Medulla oblongata (tissue), 1 donor: Measurements from ENCODE around the gene STX17.
"Not testable (repeated sequence)": the region's sequence is repeated elsewhere in the genome, so short reads cannot be mapped to it uniquely, and the experiment has no call there.

Source experiments
- DNase-seq: peaks from one replicate; pipeline ENCODE4 v3.0.0-alpha.2; 2015; ENCODE audit errors: extremely low spot score

Gene STX17

DNA sequence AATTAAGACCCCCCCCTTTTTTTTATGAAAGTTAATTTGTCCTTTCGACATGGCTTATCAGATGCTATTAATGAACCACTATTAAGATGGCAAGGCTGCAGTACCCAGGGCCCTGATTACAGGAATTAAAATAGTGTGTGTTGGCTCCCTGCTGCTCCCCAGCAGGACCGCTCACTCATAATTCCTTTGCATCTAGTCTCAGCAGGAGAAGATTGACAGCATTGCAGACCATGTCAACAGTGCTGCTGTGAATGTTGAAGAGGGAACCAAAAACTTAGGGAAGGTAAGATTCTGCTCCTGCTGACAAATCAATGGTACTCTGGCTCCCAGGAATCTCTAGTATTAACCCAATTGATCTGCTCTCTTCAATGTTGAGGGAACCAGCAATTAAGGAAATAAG lies 61.0 kb downstream of the STX17 start:
- no peak for DNase-seq

DNA sequence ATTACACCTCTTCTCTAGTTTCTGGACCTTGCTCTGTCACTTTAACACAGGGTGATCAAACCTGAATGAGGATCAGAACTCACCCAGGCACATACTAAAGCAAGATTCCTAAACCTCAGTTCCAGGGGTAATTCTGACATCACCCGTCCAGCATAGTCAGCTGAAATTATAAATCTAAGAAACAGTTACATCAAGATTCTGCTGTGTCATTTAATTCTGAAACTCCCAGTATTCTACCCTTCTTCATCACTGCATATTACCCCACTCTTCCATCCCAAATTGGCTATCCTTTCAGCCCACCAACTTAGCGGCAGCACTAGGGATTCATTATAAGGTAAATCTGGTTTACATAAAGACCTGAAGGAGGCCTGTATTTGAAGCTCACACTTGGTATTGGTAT lies 64.0 kb downstream of the STX17 start:
- DNase-seq = no peak

DNA sequence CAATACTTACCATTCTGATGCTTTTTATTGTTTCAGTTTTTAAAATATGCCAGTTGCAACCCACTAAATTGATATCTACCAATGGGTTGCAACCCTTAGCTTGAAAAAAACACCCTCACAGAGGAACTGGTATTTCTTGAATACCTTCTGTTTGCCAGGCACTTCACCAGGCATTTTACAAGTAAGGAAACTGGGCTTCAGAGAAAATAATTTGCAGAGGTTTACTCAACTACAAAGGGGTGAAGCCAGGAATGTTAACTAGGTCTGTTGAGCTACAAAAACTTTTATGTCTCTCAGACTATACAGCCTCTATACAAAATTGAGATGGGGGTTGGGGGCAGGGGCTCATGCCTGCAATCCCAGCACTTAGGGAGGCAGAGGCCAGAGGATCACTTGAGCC lies 65.0 kb downstream of the STX17 start:
- no peak for DNase-seq

DNA sequence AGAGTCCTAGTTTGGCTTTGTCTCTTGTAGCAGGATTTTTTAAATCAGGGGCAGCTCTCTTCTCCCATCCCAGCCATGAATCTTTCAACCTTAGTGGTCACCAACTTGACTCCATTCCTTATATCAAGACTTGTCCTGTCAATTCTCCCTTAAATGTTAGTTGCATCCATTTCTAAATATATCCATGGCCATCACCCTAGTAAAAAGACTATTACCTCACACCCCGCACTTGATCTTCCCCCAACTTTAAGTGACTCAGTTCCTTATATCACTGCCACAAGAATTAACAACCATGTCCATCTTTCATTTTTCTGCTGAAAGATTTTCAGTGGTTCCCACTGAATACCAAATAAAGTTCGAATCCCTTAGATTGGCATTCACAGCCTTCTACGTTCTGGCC lies 67.0 kb downstream of the STX17 start:
- DNase-seq = no peak

DNA sequence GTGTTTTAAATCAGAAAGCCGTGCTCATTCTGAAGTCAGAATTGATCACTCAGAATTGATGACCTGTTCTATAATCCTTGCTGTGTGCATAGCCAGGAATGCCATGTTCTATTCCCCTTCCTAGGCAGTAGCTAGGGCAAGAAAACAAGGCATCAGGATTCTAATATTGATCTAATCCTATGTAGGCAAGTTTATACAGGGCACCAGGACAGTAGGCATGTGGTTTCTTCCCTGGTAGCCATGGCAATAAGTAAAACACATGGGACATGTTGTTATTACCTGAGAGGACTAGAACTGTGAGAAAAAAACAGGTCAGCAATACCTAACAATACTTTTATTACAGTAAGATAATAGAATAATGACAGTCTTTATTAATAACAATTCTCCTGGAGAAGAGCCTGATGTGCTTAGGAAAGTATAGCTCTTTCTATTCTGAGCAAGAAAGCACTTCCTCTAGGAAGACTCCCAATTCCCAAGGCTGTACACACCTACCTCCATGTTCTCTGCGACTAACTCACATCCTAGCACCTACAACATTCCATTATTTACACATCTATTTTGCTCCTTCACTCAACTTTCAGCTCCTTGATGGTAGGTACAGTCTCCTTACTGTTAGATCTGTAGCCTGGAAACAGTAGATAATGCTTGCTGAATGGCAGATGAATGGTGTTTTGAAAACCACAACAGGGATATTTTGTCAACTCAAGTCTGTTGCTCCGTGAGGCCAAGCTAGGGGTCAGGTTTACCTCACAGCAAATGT lies 70.8 kb downstream of the STX17 start:
- no peak for DNase-seq

DNA sequence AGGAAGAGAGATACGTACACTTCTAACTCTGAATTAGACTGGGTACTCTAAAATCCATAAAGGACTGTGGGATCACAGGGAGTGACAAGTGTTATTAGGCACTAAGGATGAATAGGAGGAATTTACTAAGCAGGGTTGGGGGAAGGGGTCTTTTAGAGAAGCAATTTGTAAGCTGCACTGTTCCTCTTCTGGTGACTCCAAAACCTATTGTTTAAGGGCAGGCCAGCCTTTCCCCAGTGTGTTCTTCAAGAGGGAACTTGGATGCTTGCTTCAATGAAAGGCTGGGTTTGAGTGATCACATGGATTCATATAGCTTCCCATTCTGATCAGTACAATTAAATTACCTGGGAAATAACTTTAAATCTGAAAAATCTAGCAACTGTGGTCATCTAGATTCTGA lies 71.8 kb downstream of the STX17 start:
- no peak for DNase-seq

DNA sequence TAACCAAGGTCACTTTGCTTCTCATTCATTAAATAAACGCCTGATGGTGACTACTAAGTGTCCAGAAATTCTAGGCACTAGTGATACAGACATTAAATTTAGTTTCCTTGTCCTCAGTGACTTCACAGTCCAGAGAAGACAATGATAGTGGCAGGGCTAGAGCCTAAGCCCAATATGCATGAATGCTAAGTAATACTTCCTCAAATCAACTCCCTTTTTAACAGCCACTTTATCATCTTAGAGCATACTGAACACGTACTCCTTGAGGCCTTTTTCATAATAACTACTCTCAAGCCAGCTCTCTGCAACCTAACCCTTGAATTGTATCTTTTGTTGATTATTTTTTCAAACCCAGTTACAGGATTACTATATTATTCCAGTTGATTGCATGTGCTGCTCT lies 74.1 kb downstream of the STX17 start:
- no peak for DNase-seq

DNA sequence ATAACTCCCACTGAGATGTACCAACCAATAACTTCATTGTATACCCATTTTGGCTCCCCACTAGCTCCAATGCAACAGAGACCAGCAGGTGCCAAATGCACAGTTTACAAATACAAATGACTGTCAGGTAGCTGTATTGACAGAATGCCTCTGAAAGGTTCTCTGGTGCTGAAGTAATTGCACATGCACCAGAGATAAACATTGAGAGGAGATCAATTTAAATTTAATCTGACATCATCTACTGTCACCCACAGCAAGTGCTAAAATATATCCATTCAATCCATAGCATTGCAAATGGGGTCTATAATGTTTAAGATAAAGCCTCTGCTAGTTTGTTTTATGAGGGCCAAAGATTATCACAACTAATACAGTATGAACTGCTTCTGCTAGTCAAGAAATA lies 80.2 kb downstream of the STX17 start:
- no peak for DNase-seq

DNA sequence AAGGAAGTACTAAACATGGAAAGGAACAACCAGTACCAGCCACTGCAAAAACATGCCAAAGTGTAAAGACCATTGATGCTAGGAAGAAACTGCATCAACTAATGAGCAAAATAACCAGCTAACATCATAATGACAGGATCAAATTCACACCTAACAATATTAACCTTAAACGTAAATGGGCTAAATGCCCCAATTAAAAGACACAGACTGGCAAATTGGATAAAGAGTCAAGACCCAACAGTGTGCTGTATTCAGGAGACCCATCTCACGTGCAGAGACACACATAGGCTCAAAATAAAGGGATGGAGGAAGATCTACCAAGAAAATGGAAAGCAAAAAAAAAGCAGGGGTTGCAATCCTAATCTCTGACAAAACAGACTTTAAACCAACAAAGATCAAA lies 84.1 kb downstream of the STX17 start:
- not testable (repeated sequence) for DNase-seq

DNA sequence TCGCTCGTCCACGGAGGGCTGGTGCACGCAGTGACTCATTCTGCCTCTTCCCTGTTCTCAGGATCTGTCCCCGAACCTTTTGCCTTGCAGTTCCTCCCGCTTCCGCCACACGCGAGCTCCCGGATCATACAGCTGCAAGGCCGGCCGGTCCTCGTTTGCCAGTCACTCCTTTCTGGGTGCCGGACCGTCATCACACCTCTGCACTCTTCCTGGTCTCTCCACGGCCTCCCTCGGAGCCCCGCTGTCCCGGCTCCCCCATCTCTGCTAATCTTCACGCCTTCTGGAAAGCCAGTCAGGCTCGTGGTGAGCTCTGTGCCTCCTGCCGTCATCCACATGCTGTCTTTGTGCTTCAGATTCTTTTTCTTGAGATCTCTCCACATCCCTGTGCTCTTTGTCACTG lies 91.8 kb downstream of the STX17 start:
- no peak for DNase-seq

DNA sequence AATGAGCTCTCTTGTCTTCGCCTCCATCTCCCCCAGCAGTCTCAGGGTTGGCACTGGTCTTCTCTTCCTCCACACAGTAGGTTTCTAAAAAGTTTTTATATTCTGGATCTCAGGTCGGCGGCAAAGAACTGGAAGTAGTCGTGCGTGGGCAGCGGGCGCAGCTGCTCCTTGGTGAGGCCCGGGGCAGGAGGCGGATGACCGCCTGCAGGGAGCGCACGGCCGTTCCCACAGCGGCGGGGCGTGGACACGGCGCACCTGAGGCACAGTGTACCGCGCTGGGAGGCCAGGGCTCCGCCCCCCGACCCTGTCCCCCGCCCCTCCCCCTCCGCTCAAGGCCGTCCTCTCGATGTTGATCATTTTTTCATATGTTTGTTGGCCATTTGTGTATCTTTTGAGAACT lies 92.4 kb downstream of the STX17 start:
- no peak for DNase-seq

DNA sequence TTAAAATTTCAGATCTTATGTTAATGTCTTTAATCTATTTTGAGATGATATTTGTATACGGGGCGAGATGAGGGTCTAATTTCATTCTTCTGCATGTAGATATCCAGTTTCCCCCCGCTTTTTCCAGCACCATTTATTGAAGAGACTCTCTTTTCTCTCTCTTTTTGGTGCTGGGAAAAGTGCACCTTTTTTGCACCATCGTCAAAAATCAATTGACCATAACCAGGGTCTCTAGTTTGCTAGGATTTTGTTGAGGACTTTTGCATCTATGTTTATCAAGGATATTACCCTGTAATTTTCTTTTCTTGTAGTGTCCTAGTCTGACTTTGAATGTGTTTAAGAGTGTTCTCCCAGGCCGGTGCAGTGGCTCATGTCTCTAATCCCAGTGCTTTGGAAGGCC lies 93.3 kb downstream of the STX17 start:
- DNase-seq = no peak

DNA sequence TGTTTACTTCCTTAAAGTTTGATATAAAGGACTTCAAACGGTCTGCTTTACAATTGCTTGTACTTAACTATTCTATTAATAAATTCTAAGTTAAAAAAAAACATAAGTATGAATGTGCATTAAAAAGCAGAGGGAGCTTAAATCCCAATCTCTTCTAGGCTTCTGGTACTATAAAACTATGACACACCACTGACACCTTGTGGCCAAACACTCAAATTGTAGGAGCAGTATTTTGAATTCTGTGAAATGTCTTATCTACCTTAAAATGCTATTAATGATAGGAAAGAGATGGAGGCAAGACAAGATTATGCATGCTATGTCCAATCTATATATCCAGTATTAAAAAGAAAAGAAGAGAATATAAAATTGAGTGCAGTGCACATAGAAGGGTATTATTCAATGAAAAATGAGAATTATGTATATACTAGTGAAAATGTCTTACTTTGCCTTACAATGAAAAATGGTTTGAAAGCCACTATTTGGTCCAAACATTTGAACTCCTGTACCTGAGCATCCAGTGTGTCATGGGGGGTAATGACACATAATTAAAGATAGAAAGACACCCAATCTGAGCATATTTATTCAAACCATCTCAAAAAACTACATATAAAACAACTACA lies 104.7 kb downstream of the STX17 start:
- no peak for DNase-seq

DNA sequence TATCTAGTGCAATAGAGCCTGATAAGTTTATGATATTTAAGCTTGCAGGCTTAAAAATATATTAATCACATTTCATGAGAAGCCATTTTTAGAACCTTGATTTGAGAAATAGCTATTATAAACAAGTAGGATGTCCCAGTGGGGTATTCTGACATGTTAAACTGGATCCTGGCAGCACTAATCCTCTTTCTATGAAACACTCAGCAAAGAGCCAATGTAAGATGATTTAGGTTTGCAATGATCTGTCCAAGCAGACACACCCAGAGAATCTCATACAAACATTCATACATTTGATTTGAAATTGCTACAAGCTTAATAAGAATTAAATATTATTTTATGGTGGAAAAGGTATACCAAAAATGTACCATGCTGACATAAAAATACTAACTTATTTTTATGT lies 105.8 kb downstream of the STX17 start:
- DNase-seq = no peak

DNA sequence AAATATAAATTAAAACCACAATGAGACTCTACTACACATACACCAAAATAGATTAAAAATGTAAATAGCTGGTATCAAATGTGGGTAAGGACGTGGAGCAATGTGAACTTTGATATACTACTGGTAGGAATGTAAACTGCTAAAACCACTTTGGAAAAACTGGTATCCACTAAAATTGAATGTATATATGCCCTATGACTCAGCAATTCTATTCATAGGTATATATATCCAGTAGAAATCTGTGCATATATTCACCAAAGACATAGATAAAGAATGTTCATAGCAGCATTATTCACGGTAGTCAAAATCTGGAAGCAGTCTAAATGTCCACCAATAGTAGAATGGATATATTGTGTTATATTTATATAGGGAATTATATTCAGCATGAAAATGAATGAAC lies 107.1 kb downstream of the STX17 start:
- no peak for DNase-seq

DNA sequence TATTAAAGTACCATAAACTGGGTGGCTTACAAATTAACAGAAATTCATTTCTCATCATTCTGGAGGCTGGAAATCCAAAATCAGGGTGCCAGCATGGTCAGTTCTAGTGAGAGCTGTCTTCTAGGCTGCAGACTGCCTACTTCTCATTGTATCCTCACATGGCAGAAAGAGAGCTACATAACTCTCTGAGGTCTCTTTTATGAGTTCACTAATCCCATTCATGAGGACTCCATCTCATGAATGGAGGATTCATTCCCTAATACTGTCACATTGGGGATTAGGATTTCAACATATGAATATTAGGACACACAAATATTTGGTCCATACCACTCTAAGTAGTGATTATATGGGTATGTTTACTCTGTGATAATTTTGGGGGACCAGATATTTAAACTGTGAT lies 108.4 kb downstream of the STX17 start:
- DNase-seq = no peak

DNA sequence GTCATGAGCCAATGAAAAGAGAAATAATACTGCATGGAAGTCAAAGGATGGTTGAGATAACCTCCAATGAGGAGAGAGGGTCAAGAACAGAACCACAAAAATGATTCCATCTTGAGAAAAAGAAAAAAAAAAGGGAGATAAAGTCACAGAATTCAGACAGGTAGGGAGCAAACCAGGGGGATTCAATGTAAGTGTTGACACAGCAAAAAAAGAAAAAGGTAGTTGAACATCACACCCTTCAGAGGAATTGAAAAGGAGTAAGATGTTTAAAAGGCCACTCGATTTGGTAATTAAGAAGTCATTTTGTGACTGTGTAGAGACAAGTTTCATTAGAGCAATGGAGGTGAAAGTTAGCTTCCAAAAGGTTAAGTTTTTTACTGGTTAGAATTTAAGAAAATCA lies 113.1 kb downstream of the STX17 start:
- DNase-seq = no peak
